ENCODE measurements around the gene ATP5F1C. TPM values are rescaled to one million over a fixed set of nuclear protein-coding genes. Genes with fewer than 3 reads are reported as not detected.
"Not testable (repeated sequence)": the region's sequence is repeated elsewhere in the genome, so short reads cannot be mapped to it uniquely, and the experiment has no call there.

ATP5F1C gene
- total RNA-seq, 4 donors from 2014 or later: 174 to 218 (median 205) TPM

- DNase-seq (ENCODE audit: low spot score) (no peak), ATAC-seq (ENCODE audit: low FRiP score) (no peak)
- no peak for TF ChIP-seq CTCF (IDR thresholded peaks at IDR 0.05)
These were observed 22.5 kb downstream of the ATP5F1C start for GRCh38 chr10:7810443-7810842.

DNA sequence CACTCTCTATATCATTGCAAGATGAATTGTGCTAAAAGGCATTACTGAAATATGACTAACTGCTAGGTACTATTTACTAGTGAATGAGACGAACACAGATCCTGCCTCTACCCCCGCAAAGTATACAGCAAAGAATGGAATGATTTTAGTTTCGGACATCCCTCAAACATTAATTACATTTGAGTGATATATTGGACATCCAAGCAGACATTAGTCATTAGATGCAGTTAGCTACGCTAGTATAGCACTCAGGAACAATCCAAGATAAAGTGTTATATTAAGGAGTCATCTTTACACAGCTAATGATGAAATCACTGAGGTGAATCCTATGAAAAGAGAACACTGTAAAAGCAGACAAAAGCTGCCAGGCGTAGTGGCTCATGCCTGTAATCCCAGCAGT is 23.0 kb downstream of the ATP5F1C start:
- ATAC-seq (ENCODE audit: low FRiP score) (no peak), DNase-seq (ENCODE audit: low spot score) (no peak)
- no peak for TF ChIP-seq CTCF (IDR thresholded peaks at IDR 0.05)

GRCh38 chr10:7811743-7812142 is 23.8 kb downstream of the ATP5F1C start:
- not testable (repeated sequence) for ATAC-seq (ENCODE audit: low FRiP score)

DNA sequence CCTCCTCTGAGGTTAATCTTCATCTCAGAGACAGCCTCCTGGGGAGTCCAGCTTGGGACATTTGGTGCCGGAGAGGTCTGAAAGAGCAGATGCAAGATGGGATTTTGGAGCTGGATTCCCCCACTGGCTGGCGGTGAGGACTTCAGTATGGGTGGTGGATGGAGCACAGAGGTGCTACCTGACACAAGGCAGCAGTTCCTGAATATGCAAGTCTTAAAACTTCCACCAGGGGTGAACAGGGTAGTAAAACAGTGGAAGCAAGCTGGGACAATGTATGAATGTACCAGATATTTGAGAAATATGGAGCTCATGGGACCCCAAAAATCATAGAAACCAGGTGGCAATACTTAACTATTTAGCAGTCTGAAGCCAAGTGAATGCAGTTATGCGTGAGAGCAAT is 25.5 kb downstream of the ATP5F1C start:
- no peak for DNase-seq (ENCODE audit: low spot score)
- no peak for ATAC-seq (ENCODE audit: low FRiP score)
- TF ChIP-seq CTCF (IDR thresholded peaks at IDR 0.05): no peak

More at GRCh38 chr10:7811743-7812142, 23.8 kb downstream of the ATP5F1C start:
- DNase-seq (ENCODE audit: low spot score): not testable (repeated sequence)

DNA sequence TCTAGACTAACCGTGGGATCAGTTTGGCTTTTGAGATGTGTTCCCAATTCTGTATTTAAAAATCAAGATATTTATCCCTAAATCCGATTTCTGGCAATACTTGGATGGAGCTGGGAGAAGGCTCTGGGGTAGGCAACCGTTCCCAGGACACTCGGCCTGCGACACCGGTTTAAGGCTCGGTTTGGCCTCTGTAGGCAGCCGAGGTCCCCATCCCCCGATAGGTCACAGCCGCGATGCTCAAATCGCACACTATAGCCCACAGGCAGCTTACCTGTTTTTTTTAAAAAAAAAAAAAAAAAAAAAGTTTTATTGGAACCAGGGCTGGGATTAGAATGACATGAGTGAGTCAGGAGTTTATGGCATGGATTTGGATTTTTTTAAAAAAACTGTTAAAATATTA is 29.6 kb downstream of the ATP5F1C start:
- TF ChIP-seq CTCF (IDR thresholded peaks at IDR 0.05): no peak
- ATAC-seq (ENCODE audit: low FRiP score) (no peak), DNase-seq (ENCODE audit: low spot score) (no peak)

DNA sequence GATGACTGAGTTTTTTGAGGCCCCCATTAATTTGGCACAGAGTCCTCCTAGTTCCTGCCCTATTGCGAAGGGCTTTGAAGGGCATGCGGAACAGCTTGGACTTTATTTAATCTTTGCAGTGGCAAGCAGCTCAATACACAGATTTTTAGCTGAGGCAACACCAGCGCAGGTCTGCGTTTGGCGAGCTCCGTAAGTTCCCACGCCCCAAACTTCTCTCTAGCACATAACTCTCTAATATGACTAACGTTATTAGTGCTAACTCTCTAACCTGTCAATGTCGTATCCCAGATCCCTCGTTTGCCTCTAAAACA is 30.0 kb downstream of the ATP5F1C start:
- ATAC-seq (ENCODE audit: low FRiP score) (no peak), DNase-seq (ENCODE audit: low spot score) (no peak)
- TF ChIP-seq CTCF (IDR thresholded peaks at IDR 0.05): no peak

- TF ChIP-seq CTCF (IDR thresholded peaks at IDR 0.05): no peak
- DNase-seq (ENCODE audit: low spot score) (peak; percentile 69), ATAC-seq (ENCODE audit: low FRiP score) (peak; percentile 96)
These were observed 30.5 kb downstream of the ATP5F1C start, which contains the start of gene TAF3 for GRCh38 chr10:7818295-7819120. Gene TAF3 (plus strand): TSS chr10:7818505. CDS start chr10:7818710, 205 bp downstream.
